GM18858 (cell line): ENCODE measurements around the gene SEC14L3.

ENCODE experiments used
- ATAC-seq: cut with Tn5 transposase; IDR thresholded peaks from one replicate; pipeline ENCODE4 v1.9.1; 2021; ENCODE audit not compliant: unreplicated experiment

The SEC14L3 gene

GRCh38 chr22:30471616-30472318, at the start of gene SEC14L3:
Gene SEC14L3 (minus strand): TSS chr22:30472017. CDS start chr22:30471958, 59 bp downstream.
- no peak for ATAC-seq

DNA sequence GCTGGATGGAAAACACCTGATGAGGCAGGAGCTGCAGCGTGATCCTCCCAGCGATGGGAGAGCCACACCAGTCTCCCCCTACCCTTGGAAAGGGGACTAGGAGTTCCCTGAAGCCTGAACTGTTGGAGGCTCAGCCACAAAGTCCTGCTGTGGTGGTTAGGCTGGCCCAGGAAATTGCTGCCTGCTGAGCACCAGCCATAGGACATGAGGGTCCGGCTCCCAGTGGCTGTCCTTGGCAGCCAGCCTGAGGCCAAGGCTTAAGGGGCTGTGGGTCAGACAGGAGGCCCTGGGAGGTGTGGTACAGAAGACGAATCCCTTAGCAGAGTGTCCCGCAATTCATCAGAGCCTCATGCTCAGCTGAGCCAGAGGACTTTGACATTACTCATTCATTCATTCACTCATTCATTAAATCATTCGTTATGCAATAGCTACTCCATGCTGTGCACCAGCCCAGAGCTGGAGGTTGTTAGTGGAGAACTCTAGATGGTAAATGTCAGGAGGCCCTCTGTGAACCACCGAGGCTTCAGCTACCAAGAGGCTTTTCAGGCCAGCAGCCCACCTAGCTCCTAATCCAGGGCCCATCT, 48.1 kb upstream of the SEC14L3 start:
- no peak for ATAC-seq

DNA sequence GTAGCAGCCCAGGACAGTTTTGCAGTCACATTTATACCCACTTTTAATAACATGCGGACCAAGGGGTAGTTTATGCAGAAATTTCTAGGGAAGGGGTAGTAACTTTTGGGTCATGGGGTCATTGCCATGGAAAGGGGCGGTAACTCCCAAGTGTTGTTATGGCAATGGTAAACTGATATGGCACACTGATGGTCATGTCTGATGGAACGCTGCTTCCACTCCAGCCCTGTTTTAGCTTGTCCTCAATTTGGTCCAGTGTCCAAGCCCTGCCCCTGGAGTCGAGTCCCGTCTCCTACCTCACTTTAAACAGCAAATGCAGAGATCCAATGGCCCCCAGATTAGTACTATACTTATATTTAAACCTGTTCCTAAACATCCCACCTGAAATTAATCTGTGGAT, 44.9 kb upstream of the SEC14L3 start:
- ATAC-seq, result no peak

DNA sequence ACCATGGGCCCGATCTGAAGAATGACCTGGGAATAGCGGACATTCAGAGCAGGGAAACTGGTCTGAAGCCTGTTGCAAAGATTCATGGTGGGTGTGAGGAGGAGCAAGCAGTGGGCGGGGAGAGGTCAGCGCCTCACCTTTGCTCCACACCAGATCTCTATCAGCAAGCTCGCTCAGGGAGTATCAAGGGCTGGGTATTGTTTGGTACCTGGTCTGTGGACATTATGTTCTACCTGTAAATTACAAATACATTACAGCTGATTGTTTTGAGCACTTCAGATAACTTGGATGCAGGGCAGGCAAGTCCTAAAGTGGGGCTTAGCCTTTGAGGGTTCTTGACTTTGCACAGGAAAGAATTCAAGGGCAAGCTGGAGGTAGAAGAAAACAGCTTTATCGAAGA, 44.5 kb upstream of the SEC14L3 start:
- no peak for ATAC-seq

DNA sequence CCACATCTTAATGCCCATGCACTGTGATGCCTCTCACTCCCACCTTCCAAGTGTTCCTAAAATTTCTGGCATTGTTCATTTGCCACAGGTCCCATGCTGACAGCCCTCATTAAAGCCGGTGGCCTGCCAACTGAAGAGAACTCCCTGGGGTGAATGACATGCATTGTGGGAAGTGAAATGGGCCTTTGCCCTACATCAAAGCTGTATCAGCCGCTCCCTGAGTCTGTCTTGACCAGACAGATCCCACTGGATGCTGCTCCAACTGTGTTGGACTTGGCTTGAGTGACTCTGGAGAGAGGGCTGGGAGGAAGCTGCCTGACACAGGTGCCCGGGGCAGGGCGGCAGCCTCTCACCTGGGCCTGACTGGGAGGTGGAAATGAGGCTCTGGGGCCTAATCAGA, 42.4 kb upstream of the SEC14L3 start:
- no peak for ATAC-seq

DNA sequence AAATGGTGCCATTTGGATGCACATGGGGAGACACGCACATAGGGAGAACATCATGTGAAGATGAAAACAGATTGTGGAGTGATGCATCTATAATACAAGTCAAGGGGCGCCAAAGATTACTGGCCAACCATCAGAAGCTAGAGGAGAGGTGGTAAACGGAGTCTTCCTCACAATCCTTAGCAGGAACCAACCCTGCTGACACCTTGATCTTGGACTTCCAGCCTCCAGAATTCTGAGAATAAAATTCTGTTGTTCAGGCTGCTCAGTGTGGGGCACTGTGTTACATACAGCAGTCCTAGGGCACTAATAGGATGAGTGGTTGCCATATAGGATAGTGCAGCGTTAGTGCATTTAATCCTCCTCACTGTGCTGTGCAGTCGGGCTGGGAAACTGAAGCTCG, 41.6 kb upstream of the SEC14L3 start:
- ATAC-seq, result no peak

GRCh38 chr22:30511911-30512310, 40.1 kb upstream of the SEC14L3 start:
- no peak for ATAC-seq

GRCh38 chr22:30511109-30511508, 39.3 kb upstream of the SEC14L3 start:
- ATAC-seq, result no peak

DNA sequence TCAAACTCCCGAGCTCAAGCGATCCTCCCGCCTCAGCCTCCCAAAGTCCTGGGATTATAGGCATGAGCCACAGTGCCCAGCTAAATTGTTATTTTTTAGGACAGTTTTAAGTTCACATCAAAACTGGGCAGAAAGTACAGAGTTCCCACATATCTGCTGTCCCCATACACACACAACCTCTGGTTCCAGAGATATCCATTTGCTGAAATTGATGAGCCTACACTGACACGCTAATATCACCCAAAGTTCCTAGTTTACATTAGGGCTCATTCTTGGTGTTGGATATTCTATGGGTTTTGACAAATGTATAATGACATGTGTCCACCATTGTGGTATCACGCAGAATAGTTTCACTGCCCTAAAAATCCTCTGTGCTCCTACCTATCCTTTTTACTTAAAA, 36.4 kb upstream of the SEC14L3 start:
- ATAC-seq, result no peak

GRCh38 chr22:30507670-30508069, 35.9 kb upstream of the SEC14L3 start:
- no peak for ATAC-seq

GRCh38 chr22:30506507-30506968, 34.7 kb upstream of the SEC14L3 start:
- ATAC-seq, result no peak

DNA sequence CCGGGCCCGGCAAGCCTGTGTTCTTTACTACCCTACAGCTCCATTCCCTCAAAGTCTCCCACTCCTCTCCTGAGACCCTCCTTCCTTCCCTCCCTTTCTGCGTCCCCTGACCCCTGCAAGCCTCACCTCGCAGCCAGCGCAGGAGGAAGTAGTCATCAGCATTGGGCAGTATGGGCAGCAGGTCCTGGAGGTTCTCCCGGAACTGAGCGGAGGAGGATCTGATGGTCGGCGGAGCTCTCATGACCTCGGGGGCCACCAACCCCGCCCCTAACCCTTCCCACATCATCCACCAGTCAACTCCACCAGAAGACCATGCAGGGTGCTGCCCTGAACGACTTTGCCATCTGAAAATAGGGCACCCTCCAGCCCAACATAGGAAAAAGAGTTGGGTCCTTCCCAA, 31.7 kb upstream of the SEC14L3 start:
- no peak for ATAC-seq

DNA sequence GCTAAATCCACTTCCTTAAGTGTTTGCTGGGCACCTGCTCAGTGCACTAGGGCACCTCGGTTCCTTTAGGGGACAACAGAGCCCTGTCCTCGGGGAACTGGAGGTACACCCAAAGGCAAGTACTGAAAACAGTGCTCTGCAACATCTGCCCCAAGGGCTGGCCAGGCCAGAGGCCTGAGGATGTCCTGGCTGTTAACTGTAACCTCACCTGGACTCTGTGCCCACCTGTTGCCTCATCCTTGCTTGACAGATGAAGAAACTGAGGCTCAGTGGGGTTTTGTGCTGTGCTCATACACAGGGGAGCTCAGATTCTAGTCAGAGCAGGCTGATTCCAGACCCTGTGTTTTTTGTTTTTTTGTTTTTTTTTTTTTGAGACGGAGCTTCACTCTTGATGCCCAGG, 31.1 kb upstream of the SEC14L3 start:
- no peak for ATAC-seq

DNA sequence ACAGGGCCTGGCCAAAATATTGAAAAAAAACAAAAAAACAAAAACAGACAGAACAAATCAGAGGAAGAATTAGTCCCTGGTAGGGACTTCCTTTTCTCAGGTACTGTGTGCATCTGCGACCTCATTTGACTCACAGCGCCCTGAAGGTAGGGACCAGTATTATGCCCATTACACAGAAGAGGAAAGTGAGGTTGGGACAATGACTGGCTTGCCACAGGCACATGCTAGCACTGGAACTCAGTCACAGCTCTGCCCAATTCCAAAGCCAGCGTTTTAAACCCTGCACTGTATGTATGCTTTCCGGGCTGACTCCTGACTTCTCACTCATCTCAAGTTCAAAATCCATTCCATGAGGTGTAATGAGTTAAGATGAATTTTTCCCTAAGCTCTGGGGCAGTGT, 30.3 kb upstream of the SEC14L3 start:
- ATAC-seq, result no peak

- ATAC-seq, result no peak
Measured at GRCh38 chr22:30500628-30501027, 28.8 kb upstream of the SEC14L3 start.

GRCh38 chr22:30497466-30498150, 25.8 kb upstream of the SEC14L3 start:
- no peak for ATAC-seq

DNA sequence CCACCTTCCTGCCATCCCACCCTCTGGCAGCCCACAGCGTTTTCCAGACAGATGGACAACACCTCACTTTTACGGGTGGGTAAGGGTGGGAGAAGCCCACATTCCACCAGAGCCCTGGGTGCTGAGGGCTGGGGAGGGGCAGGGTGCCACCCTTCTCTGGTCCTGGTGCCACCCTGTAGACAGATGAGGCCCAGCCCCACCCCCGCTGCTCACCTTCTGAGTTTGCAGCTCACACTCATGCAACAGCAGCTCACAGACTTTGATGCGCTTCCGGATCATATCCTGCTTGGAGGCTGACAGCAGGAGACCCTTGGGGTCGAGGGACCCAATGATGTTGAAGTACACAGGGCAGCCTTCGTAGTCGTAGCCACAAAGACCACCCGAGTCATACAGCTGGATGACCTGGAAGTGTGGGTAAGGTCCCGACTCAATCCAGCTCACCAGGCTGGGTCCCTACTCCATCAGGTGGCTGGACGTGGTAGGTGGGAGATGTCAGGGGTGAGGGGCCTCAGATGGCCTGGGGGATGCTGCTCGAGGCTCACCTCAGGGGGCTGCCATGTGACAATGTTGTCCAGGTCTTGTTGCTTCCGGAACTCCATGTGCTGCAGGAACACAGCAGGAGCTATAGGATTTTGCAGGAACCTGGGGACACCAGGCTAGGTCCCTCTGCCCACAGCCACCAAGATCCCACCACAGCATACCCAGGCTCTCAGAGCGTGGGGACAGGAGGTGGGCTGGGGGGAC, 23.4 kb upstream of the SEC14L3 start:
- no peak for ATAC-seq

DNA sequence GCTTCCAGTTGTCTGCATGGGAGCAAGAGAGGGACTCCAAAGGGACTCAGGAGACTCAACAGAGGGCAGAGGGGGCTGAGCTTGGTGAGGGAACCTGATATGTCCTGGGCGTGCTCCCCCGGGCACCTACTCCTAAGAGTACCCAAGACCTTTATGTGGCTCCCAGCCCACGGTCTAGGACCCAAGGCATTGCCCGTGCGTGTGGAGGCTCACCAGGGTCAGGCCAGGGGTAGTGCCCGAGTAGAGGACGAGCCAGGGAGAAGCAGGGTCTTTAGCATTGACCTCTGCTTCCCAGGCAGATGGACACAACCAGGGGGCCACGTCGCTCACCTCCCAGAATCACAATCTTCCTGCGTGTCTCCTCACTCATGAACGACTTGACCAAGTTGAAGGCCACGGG, 20.3 kb upstream of the SEC14L3 start:
- no peak for ATAC-seq

- ATAC-seq, result no peak
Measured at GRCh38 chr22:30491381-30491780, 19.6 kb upstream of the SEC14L3 start.

DNA sequence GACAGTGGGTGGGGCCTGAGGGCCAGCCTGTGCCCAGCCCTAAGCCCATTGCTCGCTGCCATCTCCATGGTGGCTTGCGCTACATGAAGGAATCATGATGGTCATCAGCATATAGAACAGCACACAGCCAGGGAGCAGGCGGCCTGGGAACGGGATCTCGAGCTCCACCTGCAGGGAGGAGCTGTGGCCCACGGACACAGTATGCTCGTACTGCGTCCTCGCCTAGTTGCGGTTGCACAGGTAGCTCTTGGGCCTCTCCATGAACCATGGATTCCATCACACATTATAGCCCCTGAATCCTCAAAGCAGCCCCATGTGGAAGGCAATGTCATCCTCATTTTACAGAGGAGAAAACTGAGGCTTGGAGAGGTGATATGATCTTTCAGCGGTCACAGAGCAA, 18.6 kb upstream of the SEC14L3 start:
- ATAC-seq, result no peak

DNA sequence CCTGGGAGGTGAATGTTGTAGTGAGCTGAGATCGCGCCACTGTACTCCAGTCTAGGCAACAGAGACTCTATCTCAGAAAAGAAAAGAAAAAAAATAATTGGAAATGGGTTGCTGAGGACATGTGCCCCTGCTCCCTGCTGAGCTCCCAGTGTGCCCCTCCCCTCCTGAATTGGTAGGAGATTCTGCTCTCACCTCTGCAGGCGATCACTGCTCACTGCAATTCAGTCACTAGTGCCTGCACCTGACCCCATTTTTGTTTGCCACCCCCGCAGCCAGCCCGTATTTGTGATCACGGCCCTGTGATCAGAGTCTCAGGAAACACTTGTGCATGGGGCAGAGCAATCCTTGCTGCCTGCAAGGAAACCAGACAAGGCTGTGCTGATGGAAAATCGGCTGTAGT, 16.3 kb upstream of the SEC14L3 start:
- no peak for ATAC-seq

DNA sequence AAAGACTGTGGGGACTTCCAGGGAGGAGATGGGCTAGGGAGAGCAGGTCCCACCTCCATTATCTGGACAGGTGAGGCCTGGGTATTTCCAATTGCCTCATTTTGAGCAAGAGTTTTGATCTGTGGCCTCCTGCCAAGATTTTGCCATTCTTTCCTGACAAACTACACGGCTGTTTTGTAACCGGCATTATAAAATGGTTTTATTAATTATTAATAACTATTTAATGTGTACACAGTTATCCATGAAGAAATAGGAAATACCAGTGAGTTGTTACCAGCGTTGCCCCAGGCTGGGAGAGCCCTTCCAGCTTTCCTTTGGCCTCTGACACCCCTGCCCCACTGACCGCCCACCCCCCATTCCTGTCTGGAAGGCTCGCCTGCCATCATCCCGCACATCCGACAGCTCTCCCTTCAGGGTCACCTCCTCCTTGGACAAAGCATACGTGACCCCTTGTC, 14.9 kb upstream of the SEC14L3 start:
- no peak for ATAC-seq
